ENCODE data around the gene CDC34. TPM values are rescaled to one million over a fixed set of nuclear protein-coding genes. Genes with fewer than 3 reads are reported as not detected.
A peak's percentile ranks its signal among the peaks of the same experiment; 100 is the strongest.

Gene CDC34
- total RNA-seq, 1 experiment from 2014 or later, result 80.5 TPM

- H3K9me3 ChIP-seq (ENCODE audit: control insufficient read depth, insufficient read depth, low read depth, low read length), result no peaks in the 10 kb centered on the region
- TF ChIP-seq POLR2AphosphoS5 (IDR thresholded peaks at IDR 0.05; ENCODE audit: low read depth, low read length) (peak; percentile 95), SIN3A (IDR thresholded peaks at IDR 0.05; ENCODE audit: borderline replicate concordance, insufficient read depth, low read depth, low read length) (0 out of 2 replicates have a peak, but pooled peaks have one; percentile 1), REST (IDR thresholded peaks at IDR 0.05; ENCODE audit: insufficient read depth in 1 of 2, low read depth in 2 of 2, low read length in 1 of 2) (no peak), TCF7L2 (IDR thresholded peaks at IDR 0.05; ENCODE audit: low read depth, low read length) (peak; percentile 68; the same call in 1 of the 2 replicates)
- TF ChIP-seq, protein P1, sequence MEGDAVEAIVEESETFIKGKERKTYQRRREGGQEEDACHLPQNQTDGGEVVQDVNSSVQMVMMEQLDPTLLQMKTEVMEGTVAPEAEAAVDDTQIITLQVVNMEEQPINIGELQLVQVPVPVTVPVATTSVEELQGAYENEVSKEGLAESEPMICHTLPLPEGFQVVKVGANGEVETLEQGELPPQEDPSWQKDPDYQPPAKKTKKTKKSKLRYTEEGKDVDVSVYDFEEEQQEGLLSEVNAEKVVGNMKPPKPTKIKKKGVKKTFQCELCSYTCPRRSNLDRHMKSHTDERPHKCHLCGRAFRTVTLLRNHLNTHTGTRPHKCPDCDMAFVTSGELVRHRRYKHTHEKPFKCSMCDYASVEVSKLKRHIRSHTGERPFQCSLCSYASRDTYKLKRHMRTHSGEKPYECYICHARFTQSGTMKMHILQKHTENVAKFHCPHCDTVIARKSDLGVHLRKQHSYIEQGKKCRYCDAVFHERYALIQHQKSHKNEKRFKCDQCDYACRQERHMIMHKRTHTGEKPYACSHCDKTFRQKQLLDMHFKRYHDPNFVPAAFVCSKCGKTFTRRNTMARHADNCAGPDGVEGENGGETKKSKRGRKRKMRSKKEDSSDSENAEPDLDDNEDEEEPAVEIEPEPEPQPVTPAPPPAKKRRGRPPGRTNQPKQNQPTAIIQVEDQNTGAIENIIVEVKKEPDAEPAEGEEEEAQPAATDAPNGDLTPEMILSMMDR (IDR thresholded peaks at IDR 0.05), result no peak
- peaks cover 19% of the 10 kb centered on the region for H3K4me1 ChIP-seq (ENCODE audit: control insufficient read depth, insufficient read depth, low read length)
- no TSS peak for BruUV-seq (replicated peaks)
- no peaks in the 10 kb centered on the region for H3K27me3 ChIP-seq (ENCODE audit: control insufficient read depth, insufficient read depth, low read length)
- peak within 1 kb of the TSS; percentile 97 for H3K27ac ChIP-seq (ENCODE audit: low read length)
- intact Hi-C loops (cut with micrococcal nuclease; ENCODE audit: unreplicated experiment), result no loop called here
- H3K4me3 ChIP-seq (ENCODE audit: low read depth in 2 of 2, low read length in 2 of 2), result peak within 1 kb of the TSS; percentile 87 to 94
- ChIA-PET POLR2A (no interaction called here), CTCF (interaction anchor here (0.5 kb wide), 1 partner anchor 16 kb away, joined by 4 read pairs; no protein-coding TSS in a partner anchor)
- H3K36me3 ChIP-seq (ENCODE audit: control insufficient read depth, insufficient read depth, low read length), result peaks cover 8% of the 10 kb centered on the region; the same call in 1 of the 2 replicates
- peak; percentile 78 for ATAC-seq
- in situ Hi-C loops (cut with HindIII; ENCODE audit: low pct_unique_long_range_greater_than_20kb, low sequenced_read_pairs), result no loop called here
- peak; percentile 82 for DNase-seq (ENCODE audit: low read depth, low spot score)
Observed at GRCh38 chr19:572140-572742, 40.7 kb downstream of the CDC34 start, which contains the start of gene BSG. Gene BSG (plus strand): TSS chr19:572596. CDS start chr19:572635, 39 bp downstream.

- Histone ChIP-seq H3K27ac (ENCODE audit: low read length) (peak overlapping the region; percentile 88), H3K36me3 (ENCODE audit: control insufficient read depth, insufficient read depth, low read length) (peaks cover 8% of the 10 kb centered on the region; the same call in 1 of the 2 replicates), H3K4me1 (ENCODE audit: control insufficient read depth, insufficient read depth, low read length) (peaks cover 19% of the 10 kb centered on the region), H3K4me3 (ENCODE audit: low read depth in 2 of 2, low read length in 2 of 2) (peak overlapping the region; percentile 87 to 94), H3K9me3 (ENCODE audit: control insufficient read depth, insufficient read depth, low read depth, low read length) (no peaks in the 10 kb centered on the region), H3K27me3 (ENCODE audit: control insufficient read depth, insufficient read depth, low read length) (no peaks in the 10 kb centered on the region)
- intact Hi-C loops (cut with micrococcal nuclease; ENCODE audit: unreplicated experiment), result no loop called here
- in situ Hi-C loops (cut with HindIII; ENCODE audit: low pct_unique_long_range_greater_than_20kb, low sequenced_read_pairs), result no loop called here
- ChIA-PET CTCF (interaction anchor here (0.5 kb wide), 1 partner anchor 56 kb away, joined by 3 read pairs; no protein-coding TSS in a partner anchor), POLR2A (no interaction called here)
- BruUV-seq (replicated peaks), result TSS peak; percentile 85
- DNase-seq (ENCODE audit: low read depth, low spot score), result no peak
- TF ChIP-seq SIN3A (IDR thresholded peaks at IDR 0.05; ENCODE audit: borderline replicate concordance, insufficient read depth, low read depth, low read length) (peak; percentile 34; the same call in 1 of the 2 replicates), POLR2AphosphoS5 (IDR thresholded peaks at IDR 0.05; ENCODE audit: low read depth, low read length) (no peak)
- ATAC-seq, result peak; percentile 1; the same call in 1 of the 2 replicates
Observed at GRCh38 chr19:572743-573518, 41.4 kb downstream of the CDC34 start.
